Right ventricle myocardium inferior (tissue), 1 donor: Measurements from ENCODE around the gene AASDH. TPM values are rescaled to one million over a fixed set of nuclear protein-coding genes. Genes with fewer than 3 reads are reported as not detected.
"Not testable (repeated sequence)": the region's sequence is repeated elsewhere in the genome, so short reads cannot be mapped to it uniquely, and the experiment has no call there.

ENCODE experiments used
- ATAC-seq: fragments of 200-7000 bp; cut with Tn5 transposase; one replicate; pipeline ENCODE4 v1.9.1; 2020; ENCODE audit warnings: mild to moderate bottlenecking, moderate library complexity
- DNase-seq: peaks from one replicate; pipeline ENCODE4 v3.0.0; 2021; ENCODE audit errors: missing footprints
- intact Hi-C: fragments of 100-400 bp; cut with DNase I; formaldehyde crosslinking; loops from one replicate; pipeline ENCODE4 v1.11.0; 2022
- total RNA-seq: library from RNA; stranded (reverse); fragmentation: NEBNext Ultra II Directional; extraction: Animal tissue kit (Norgen Biotek cat#: 25700); gene quantifications from one replicate; pipeline ENCODE4 v1.2.1, GENCODE V29; 2021
- donor health status: DM: no; HTN: yes; CAD: no; lungs with severe emphysema.

AASDH gene
- total RNA-seq, 1 donor from 2014 or later, result 6.5 TPM

- ATAC-seq (no peak), DNase-seq (no peak)
- intact Hi-C loops, result no loop called here
Measured at GRCh38 chr4:56406151-56406550, 18.9 kb upstream of the AASDH start.

- intact Hi-C loops, result no loop called here
- no peak for DNase-seq
- ATAC-seq, result no peak
Measured at GRCh38 chr4:56405016-56405415, 17.7 kb upstream of the AASDH start.

- intact Hi-C loops, result no loop called here
- ATAC-seq, result no peak
- no peak for DNase-seq
Measured at GRCh38 chr4:56400560-56400959, 13.3 kb upstream of the AASDH start.

GRCh38 chr4:56391270-56391669 lies 4.0 kb upstream of the AASDH start:
- DNase-seq (no peak), ATAC-seq (no peak)
- intact Hi-C loops, result no loop called here

GRCh38 chr4:56389558-56389957 lies 2.3 kb upstream of the AASDH start:
- ATAC-seq (no peak), DNase-seq (no peak)
- intact Hi-C loops, result no loop called here

- intact Hi-C loops, result no loop called here
- DNase-seq, result no peak
- ATAC-seq, result no peak
Measured at GRCh38 chr4:56388306-56388705, 1.0 kb upstream of the AASDH start.

GRCh38 chr4:56386091-56386490 lies 1.2 kb downstream of the AASDH start:
- intact Hi-C loops, result no loop called here
- ATAC-seq, result no peak
- DNase-seq, result no peak

GRCh38 chr4:56375458-56375857 lies 11.8 kb downstream of the AASDH start:
- DNase-seq (no peak), ATAC-seq (no peak)

GRCh38 chr4:56374956-56375355 lies 12.3 kb downstream of the AASDH start:
- DNase-seq, result no peak
- ATAC-seq, result no peak

More at GRCh38 chr4:56375458-56375857, 11.8 kb downstream of the AASDH start:
- intact Hi-C loops, result no loop called here

GRCh38 chr4:56372774-56373173 lies 14.5 kb downstream of the AASDH start:
- no peak for DNase-seq
- intact Hi-C loops, result no loop called here
- no peak for ATAC-seq

More at GRCh38 chr4:56374956-56375355, 12.3 kb downstream of the AASDH start:
- intact Hi-C loops, result no loop called here

- intact Hi-C loops, result no loop called here
- ATAC-seq (no peak), DNase-seq (no peak)
Measured at GRCh38 chr4:56371426-56372220, 15.7 kb downstream of the AASDH start.

- ATAC-seq, result no peak
- no peak for DNase-seq
- intact Hi-C loops, result no loop called here
Measured at GRCh38 chr4:56370377-56370776, 16.9 kb downstream of the AASDH start.

GRCh38 chr4:56362981-56363380 lies 24.3 kb downstream of the AASDH start:
- ATAC-seq, intact Hi-C loops, DNase-seq: not testable (repeated sequence)

GRCh38 chr4:56360071-56360470 lies 27.2 kb downstream of the AASDH start:
- DNase-seq, result no peak
- no peak for ATAC-seq
- intact Hi-C loops, result no loop called here

- ATAC-seq (no peak), DNase-seq (no peak)
- intact Hi-C loops, result no loop called here
Measured at GRCh38 chr4:56356650-56357049, 30.6 kb downstream of the AASDH start.

- DNase-seq (no peak), ATAC-seq (no peak)
- intact Hi-C loops, result no loop called here
Measured at GRCh38 chr4:56348576-56348975, 38.7 kb downstream of the AASDH start.

- no peak for DNase-seq
- ATAC-seq, result no peak
- intact Hi-C loops, result no loop called here
Measured at GRCh38 chr4:56345458-56345857, 41.8 kb downstream of the AASDH start.

GRCh38 chr4:56342746-56343145 lies 44.5 kb downstream of the AASDH start:
- intact Hi-C loops, result no loop called here
- ATAC-seq (no peak), DNase-seq (no peak)

GRCh38 chr4:56330691-56331090 lies 56.6 kb downstream of the AASDH start:
- DNase-seq (no peak), ATAC-seq (no peak)
- intact Hi-C loops, result no loop called here

- no peak for ATAC-seq
- intact Hi-C loops, result no loop called here
- DNase-seq, result no peak
Measured at GRCh38 chr4:56326363-56326762, 60.9 kb downstream of the AASDH start.
